Hepatocyte (in vitro differentiated cells): ENCODE measurements around the gene ANKRD13A.

Experiments
- EZH2phosphoT487 ChIP-seq: fragments of 200-600 bp; sonication (generic); IDR thresholded peaks from one replicate; pipeline ENCODE4 v1.6.1; 2018; ENCODE audit warnings: antibody characterized with exemption, mild to moderate bottlenecking, low read depth, moderate library complexity; ENCODE audit not compliant: unreplicated experiment, severe bottlenecking
- TF ChIP-seq, protein P1 (sequence below): fragments of 200-600 bp; sonication (generic); IDR thresholded peaks from 2 replicates; pipeline ENCODE4 v1.5.1; 2016; ENCODE audit warnings: antibody characterized with exemption, mild to moderate bottlenecking; ENCODE audit not compliant: poor library complexity

DNA sequence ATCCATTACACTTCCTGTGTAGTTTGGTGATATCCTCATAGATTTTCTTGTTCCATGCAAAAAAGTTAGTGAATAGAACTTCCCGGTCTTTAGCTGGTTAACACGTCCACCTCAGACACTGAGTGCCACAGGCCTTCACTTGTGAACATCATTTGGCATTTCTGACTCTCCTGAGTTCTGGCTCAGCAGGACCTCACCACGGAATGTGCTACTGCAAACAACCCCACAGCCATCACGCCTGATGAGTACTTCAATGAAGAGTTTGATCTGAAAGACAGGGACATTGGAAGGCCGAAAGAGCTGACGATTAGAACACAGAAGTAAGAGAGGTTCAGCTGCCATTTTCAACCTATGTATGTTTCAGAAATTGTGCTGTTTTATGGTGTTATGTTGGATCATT, 29.1 kb downstream of the ANKRD13A start:
- TF ChIP-seq, protein P1, sequence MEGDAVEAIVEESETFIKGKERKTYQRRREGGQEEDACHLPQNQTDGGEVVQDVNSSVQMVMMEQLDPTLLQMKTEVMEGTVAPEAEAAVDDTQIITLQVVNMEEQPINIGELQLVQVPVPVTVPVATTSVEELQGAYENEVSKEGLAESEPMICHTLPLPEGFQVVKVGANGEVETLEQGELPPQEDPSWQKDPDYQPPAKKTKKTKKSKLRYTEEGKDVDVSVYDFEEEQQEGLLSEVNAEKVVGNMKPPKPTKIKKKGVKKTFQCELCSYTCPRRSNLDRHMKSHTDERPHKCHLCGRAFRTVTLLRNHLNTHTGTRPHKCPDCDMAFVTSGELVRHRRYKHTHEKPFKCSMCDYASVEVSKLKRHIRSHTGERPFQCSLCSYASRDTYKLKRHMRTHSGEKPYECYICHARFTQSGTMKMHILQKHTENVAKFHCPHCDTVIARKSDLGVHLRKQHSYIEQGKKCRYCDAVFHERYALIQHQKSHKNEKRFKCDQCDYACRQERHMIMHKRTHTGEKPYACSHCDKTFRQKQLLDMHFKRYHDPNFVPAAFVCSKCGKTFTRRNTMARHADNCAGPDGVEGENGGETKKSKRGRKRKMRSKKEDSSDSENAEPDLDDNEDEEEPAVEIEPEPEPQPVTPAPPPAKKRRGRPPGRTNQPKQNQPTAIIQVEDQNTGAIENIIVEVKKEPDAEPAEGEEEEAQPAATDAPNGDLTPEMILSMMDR: no peak
- no peak for TF ChIP-seq EZH2phosphoT487
